Testis (tissue), 2 donors: ENCODE data around the gene KRTAP20-1.

Source experiments
- CTCF ChIP-seq, 3 experiments: fragments of 450-650 bp in 2 of 3; fragments of 200-600 bp in 1 of 3; sonication (generic) in 1 of 3; IDR thresholded peaks; one replicate each; pipeline ENCODE4 v1.5.1; 2016 to 2019; ENCODE audit warnings: antibody characterized with exemption in 3 of 3, mild to moderate bottlenecking in 2 of 3, moderate library complexity in 1 of 3
- POLR2A ChIP-seq: fragments of 450-650 bp; IDR thresholded peaks from one replicate; pipeline ENCODE4 v1.6.1; 2017; ENCODE audit warnings: antibody characterized with exemption, mild to moderate bottlenecking, moderate library complexity

GRCh38 chr21:30580132-30580531 lies 36.1 kb upstream of the KRTAP20-1 start:
- TF ChIP-seq CTCF (IDR thresholded peaks at IDR 0.05) (no peak), POLR2A (no peak)
